ENCODE data around the gene PRPF38A. TPM values are rescaled to one million over a fixed set of nuclear protein-coding genes. Genes with fewer than 3 reads are reported as not detected.
"Not testable (repeated sequence)": the region's sequence is repeated elsewhere in the genome, so short reads cannot be mapped to it uniquely, and the experiment has no call there.

The PRPF38A gene
- total and polyA plus RNA-seq, 4 donors = 5.9 to 10.3 (median 8.6) TPM

- Histone ChIP-seq H3K27me3 (ENCODE audit: control insufficient read depth in 4 of 4, insufficient read depth in 4 of 4, low read length in 3 of 4) (no peaks in the 10 kb centered on the region), H3K9me3 (ENCODE audit: control insufficient read depth in 4 of 4, low read length in 3 of 4) (no peaks in the 10 kb centered on the region), H3K4me3 (ENCODE audit: low read depth in 1 of 3, low read length in 3 of 3) (peak overlapping the region in 2 of 3 donors; percentile 55), H3K4me1 (ENCODE audit: control insufficient read depth in 4 of 4, insufficient read depth in 4 of 4, low read length in 3 of 4) (peaks cover 4 to 24% (median 17%) of the 10 kb centered on the region in 4 donors), H3K27ac (ENCODE audit: low read depth in 1 of 2, low read length in 2 of 2) (no peak overlapping the region), H3K9ac (ENCODE audit: low read depth in 1 of 2, low read length in 2 of 2) (peak overlapping the region in 1 of 2 donors; percentile 31), H3K36me3 (ENCODE audit: control insufficient read depth in 4 of 4, insufficient read depth in 3 of 4, low read depth in 1 of 4, low read length in 3 of 4) (no peaks in the 10 kb centered on the region)
- WGBS = 6% methylated on average over 51 of the region's 51 CpGs
- TF ChIP-seq RAD21 (IDR thresholded peaks at IDR 0.05) = peak in 1 of 2 donors; percentile 50
- TF ChIP-seq, protein P1, sequence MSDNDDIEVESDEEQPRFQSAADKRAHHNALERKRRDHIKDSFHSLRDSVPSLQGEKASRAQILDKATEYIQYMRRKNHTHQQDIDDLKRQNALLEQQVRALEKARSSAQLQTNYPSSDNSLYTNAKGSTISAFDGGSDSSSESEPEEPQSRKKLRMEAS (IDR thresholded peaks at IDR 0.05) = no peak
- peak; percentile 60 for DNase-seq (ENCODE audit: low spot score)
These were observed 35.8 kb upstream of the PRPF38A start for GRCh38 chr1:52368383-52369172.

- H3K36me3 ChIP-seq (ENCODE audit: control insufficient read depth in 4 of 4, insufficient read depth in 3 of 4, low read depth in 1 of 4, low read length in 3 of 4); H3K27ac ChIP-seq (ENCODE audit: low read depth in 1 of 2, low read length in 2 of 2); H3K9ac ChIP-seq (ENCODE audit: low read depth in 1 of 2, low read length in 2 of 2); H3K27me3 ChIP-seq (ENCODE audit: control insufficient read depth in 4 of 4, insufficient read depth in 4 of 4, low read length in 3 of 4); DNase-seq (ENCODE audit: low spot score); H3K4me3 ChIP-seq (ENCODE audit: low read depth in 1 of 3, low read length in 3 of 3); H3K9me3 ChIP-seq (ENCODE audit: control insufficient read depth in 4 of 4, low read length in 3 of 4): not testable (repeated sequence)
- WGBS = 91% methylated on average over 1 of the region's 1 CpG
- H3K4me1 ChIP-seq (ENCODE audit: control insufficient read depth in 4 of 4, insufficient read depth in 4 of 4, low read length in 3 of 4) = peaks cover 0 to 13% (median 10%) of the 10 kb centered on the region in 4 donors
These were observed 34.6 kb upstream of the PRPF38A start for GRCh38 chr1:52369851-52370250.

DNA sequence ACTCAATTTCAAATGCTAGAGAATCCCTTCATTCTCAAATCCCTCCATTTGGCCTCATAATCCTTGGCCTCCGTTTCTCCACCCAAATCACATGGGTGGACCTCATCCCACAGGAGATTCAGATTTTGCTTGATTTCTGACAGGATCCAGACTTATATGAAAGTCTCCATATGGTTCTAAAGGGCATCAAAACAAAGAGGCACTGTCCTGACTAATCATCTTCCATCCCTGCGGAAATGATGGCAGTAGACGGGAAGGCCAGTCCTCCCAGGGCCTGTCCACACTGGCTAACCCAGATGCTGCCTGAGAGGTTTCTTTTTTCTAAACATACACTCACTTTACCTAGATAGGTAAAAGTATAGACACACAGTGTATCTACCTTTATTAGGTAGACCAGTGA, 19.0 kb upstream of the PRPF38A start:
- Histone ChIP-seq H3K4me3 (ENCODE audit: low read depth in 1 of 3, low read length in 3 of 3) (no peak overlapping the region), H3K9ac (ENCODE audit: low read depth in 1 of 2, low read length in 2 of 2) (no peak overlapping the region), H3K27ac (ENCODE audit: low read depth in 1 of 2, low read length in 2 of 2) (no peak overlapping the region), H3K9me3 (ENCODE audit: control insufficient read depth in 4 of 4, low read length in 3 of 4) (no peaks in the 10 kb centered on the region), H3K4me1 (ENCODE audit: control insufficient read depth in 4 of 4, insufficient read depth in 4 of 4, low read length in 3 of 4) (no peaks in the 10 kb centered on the region), H3K27me3 (ENCODE audit: control insufficient read depth in 4 of 4, insufficient read depth in 4 of 4, low read length in 3 of 4) (no peaks in the 10 kb centered on the region), H3K36me3 (ENCODE audit: control insufficient read depth in 4 of 4, insufficient read depth in 3 of 4, low read depth in 1 of 4, low read length in 3 of 4) (no peaks in the 10 kb centered on the region)
- 96% methylated on average over 3 of the region's 3 CpGs for WGBS
- DNase-seq (ENCODE audit: low spot score) = no peak
- TF ChIP-seq, protein P1 (IDR thresholded peaks at IDR 0.05) = no peak
- TF ChIP-seq, protein P2, sequence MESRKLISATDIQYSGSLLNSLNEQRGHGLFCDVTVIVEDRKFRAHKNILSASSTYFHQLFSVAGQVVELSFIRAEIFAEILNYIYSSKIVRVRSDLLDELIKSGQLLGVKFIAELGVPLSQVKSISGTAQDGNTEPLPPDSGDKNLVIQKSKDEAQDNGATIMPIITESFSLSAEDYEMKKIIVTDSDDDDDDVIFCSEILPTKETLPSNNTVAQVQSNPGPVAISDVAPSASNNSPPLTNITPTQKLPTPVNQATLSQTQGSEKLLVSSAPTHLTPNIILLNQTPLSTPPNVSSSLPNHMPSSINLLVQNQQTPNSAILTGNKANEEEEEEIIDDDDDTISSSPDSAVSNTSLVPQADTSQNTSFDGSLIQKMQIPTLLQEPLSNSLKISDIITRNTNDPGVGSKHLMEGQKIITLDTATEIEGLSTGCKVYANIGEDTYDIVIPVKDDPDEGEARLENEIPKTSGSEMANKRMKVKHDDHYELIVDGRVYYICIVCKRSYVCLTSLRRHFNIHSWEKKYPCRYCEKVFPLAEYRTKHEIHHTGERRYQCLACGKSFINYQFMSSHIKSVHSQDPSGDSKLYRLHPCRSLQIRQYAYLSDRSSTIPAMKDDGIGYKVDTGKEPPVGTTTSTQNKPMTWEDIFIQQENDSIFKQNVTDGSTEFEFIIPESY (IDR thresholded peaks at IDR 0.05) = no peak
- no peak for TF ChIP-seq YY1 (IDR thresholded peaks at IDR 0.05)
- TF ChIP-seq RAD21 (IDR thresholded peaks at IDR 0.05) = no peak
- TF ChIP-seq HNF4A (conservative IDR thresholded peaks at IDR 0.05) = no peak

DNA sequence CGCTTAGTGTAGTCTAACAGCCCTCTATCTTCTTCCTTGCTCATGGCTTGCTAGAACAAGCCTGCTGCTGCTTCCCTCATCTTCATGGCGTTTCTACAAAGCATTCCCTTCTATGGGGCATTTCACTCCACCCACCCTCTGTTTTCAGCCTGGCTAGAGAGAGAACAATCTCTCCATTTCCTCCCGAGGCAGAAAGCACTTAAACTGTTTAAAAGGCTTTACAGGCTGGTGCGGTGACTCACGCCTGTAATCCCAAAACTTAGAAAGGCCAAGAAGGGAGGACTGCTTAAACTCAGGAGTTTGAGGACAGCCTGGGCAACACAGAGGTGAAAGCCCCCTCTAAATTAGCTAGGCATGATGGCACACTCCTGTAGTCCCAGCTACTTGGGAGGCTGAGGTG, 17.9 kb upstream of the PRPF38A start:
- Histone ChIP-seq H3K27me3 (ENCODE audit: control insufficient read depth in 4 of 4, insufficient read depth in 4 of 4, low read length in 3 of 4) (no peaks in the 10 kb centered on the region), H3K9me3 (ENCODE audit: control insufficient read depth in 4 of 4, low read length in 3 of 4) (no peaks in the 10 kb centered on the region), H3K4me3 (ENCODE audit: low read depth in 1 of 3, low read length in 3 of 3) (no peak overlapping the region), H3K9ac (ENCODE audit: low read depth in 1 of 2, low read length in 2 of 2) (no peak overlapping the region), H3K4me1 (ENCODE audit: control insufficient read depth in 4 of 4, insufficient read depth in 4 of 4, low read length in 3 of 4) (no peaks in the 10 kb centered on the region), H3K36me3 (ENCODE audit: control insufficient read depth in 4 of 4, insufficient read depth in 3 of 4, low read depth in 1 of 4, low read length in 3 of 4) (no peaks in the 10 kb centered on the region), H3K27ac (ENCODE audit: low read depth in 1 of 2, low read length in 2 of 2) (no peak overlapping the region)
- no peak for DNase-seq (ENCODE audit: low spot score)
- WGBS = 93% methylated on average over 5 of the region's 5 CpGs
- TF ChIP-seq, protein P3, sequence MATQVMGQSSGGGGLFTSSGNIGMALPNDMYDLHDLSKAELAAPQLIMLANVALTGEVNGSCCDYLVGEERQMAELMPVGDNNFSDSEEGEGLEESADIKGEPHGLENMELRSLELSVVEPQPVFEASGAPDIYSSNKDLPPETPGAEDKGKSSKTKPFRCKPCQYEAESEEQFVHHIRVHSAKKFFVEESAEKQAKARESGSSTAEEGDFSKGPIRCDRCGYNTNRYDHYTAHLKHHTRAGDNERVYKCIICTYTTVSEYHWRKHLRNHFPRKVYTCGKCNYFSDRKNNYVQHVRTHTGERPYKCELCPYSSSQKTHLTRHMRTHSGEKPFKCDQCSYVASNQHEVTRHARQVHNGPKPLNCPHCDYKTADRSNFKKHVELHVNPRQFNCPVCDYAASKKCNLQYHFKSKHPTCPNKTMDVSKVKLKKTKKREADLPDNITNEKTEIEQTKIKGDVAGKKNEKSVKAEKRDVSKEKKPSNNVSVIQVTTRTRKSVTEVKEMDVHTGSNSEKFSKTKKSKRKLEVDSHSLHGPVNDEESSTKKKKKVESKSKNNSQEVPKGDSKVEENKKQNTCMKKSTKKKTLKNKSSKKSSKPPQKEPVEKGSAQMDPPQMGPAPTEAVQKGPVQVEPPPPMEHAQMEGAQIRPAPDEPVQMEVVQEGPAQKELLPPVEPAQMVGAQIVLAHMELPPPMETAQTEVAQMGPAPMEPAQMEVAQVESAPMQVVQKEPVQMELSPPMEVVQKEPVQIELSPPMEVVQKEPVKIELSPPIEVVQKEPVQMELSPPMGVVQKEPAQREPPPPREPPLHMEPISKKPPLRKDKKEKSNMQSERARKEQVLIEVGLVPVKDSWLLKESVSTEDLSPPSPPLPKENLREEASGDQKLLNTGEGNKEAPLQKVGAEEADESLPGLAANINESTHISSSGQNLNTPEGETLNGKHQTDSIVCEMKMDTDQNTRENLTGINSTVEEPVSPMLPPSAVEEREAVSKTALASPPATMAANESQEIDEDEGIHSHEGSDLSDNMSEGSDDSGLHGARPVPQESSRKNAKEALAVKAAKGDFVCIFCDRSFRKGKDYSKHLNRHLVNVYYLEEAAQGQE (IDR thresholded peaks at IDR 0.05) = no peak
- TF ChIP-seq SP1 (IDR thresholded peaks at IDR 0.05) = no peak
- no peak for TF ChIP-seq RXRA (IDR thresholded peaks at IDR 0.05)
- TF ChIP-seq GABPA (IDR thresholded peaks at IDR 0.05 in 1 of 2, conservative IDR thresholded peaks at IDR 0.05 in 1 of 2) = no peak
- TF ChIP-seq YY1 (IDR thresholded peaks at IDR 0.05) = no peak
- TF ChIP-seq RAD21 (IDR thresholded peaks at IDR 0.05) = no peak
- no peak for TF ChIP-seq FOXA2 (IDR thresholded peaks at IDR 0.05)
- TF ChIP-seq JUND (IDR thresholded peaks at IDR 0.05) = no peak
- TF ChIP-seq HNF4G (IDR thresholded peaks at IDR 0.05) = no peak
